GM18873 (cell line): ENCODE data around the gene PAQR8.

ENCODE experiments used
- ATAC-seq: cut with Tn5 transposase; IDR thresholded peaks from one replicate; pipeline ENCODE4 v1.9.1; 2021; ENCODE audit warnings: mild to moderate bottlenecking, moderate library complexity, moderate number of reproducible peaks; ENCODE audit not compliant: unreplicated experiment, low FRiP score

PAQR8 gene

GRCh38 chr6:52345311-52345710 is 16.6 kb upstream of the PAQR8 start:
- ATAC-seq = no peak

- ATAC-seq = no peak
Measured at GRCh38 chr6:52346503-52346902, 15.4 kb upstream of the PAQR8 start.

- no peak for ATAC-seq
Measured at GRCh38 chr6:52347818-52348217, 14.1 kb upstream of the PAQR8 start.

- ATAC-seq = no peak
Measured at GRCh38 chr6:52351879-52352238, 10.1 kb upstream of the PAQR8 start.

- peak; percentile 92 for ATAC-seq
Measured at GRCh38 chr6:52352239-52353018, 9.5 kb upstream of the PAQR8 start.

- ATAC-seq = no peak
Measured at GRCh38 chr6:52356017-52356416, 5.9 kb upstream of the PAQR8 start.

GRCh38 chr6:52359403-52359802 is 2.5 kb upstream of the PAQR8 start:
- no peak for ATAC-seq

GRCh38 chr6:52360028-52360427 is 1.9 kb upstream of the PAQR8 start:
- ATAC-seq = no peak

GRCh38 chr6:52360601-52361413 is 1.1 kb upstream of the PAQR8 start:
- no peak for ATAC-seq

- ATAC-seq = peak; percentile 14
Measured at GRCh38 chr6:52361414-52361944, 472 bp upstream of the PAQR8 start.

- ATAC-seq = peak; percentile 33
Measured at GRCh38 chr6:52362443-52363227, 684 bp downstream of the PAQR8 start.

GRCh38 chr6:52363228-52363867 is 1.4 kb downstream of the PAQR8 start:
- no peak for ATAC-seq

GRCh38 chr6:52364480-52365166 is 2.7 kb downstream of the PAQR8 start:
- ATAC-seq = no peak

- ATAC-seq = no peak
Measured at GRCh38 chr6:52365317-52365716, 3.4 kb downstream of the PAQR8 start.

GRCh38 chr6:52365866-52366540 is 4.1 kb downstream of the PAQR8 start:
- no peak for ATAC-seq

GRCh38 chr6:52368002-52368401 is 6.1 kb downstream of the PAQR8 start:
- no peak for ATAC-seq

- no peak for ATAC-seq
Measured at GRCh38 chr6:52369234-52369633, 7.3 kb downstream of the PAQR8 start.

GRCh38 chr6:52371656-52372191 is 9.8 kb downstream of the PAQR8 start:
- ATAC-seq = no peak

- no peak for ATAC-seq
Measured at GRCh38 chr6:52373151-52373690, 11.3 kb downstream of the PAQR8 start.
